ENCODE results near the gene SHMT2.
"Not testable (repeated sequence)": the region's sequence is repeated elsewhere in the genome, so short reads cannot be mapped to it uniquely, and the experiment has no call there.

Gene SHMT2

DNA sequence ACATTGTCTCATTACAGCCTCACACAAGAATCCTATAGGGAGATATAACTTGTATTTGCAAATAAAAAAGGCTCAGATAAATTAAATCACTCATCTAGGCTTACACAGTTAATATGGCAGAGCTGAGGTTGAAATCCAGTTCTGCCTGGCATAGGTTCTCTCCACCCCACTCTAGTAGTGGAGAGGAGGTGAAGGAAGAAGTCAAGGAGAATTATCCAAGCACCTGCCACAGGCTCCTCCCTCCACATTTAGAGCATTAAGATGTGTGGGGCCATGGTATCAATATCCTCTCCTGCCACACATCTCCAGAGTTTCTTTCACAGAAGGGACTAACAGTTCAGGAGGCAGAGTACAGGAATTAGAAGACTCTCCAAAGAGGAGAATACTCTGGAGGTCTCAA lies 44.0 kb downstream of the SHMT2 start:
- ATAC-seq, result no peak
- TF ChIP-seq ZNF70 (CRISPR knock-in tag; IDR thresholded peaks at IDR 0.05) (no peak), ZFP3 (CRISPR knock-in tag; IDR thresholded peaks at IDR 0.05) (no peak)

DNA sequence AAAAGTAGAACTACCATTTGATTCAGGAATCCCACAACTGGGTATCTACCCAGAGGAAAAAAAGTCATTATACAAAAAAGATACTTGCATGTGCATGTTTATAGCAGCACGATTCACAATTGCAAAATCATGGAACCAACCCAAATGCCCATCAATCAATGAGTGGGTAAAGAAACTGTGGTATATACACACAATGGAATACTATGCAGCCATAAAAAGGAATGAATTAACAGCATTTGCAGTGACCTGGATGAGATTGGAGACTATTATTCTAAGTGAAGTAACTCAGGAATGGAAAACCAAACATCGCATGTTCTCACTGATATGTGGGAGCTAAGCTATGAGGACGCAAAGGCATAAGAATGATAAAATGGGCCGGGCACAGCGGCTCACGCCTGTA lies 46.7 kb downstream of the SHMT2 start:
- peak; percentile 89 for TF ChIP-seq ZNF8 (CRISPR knock-in tag; IDR thresholded peaks at IDR 0.05)
- not testable (repeated sequence) for ATAC-seq

DNA sequence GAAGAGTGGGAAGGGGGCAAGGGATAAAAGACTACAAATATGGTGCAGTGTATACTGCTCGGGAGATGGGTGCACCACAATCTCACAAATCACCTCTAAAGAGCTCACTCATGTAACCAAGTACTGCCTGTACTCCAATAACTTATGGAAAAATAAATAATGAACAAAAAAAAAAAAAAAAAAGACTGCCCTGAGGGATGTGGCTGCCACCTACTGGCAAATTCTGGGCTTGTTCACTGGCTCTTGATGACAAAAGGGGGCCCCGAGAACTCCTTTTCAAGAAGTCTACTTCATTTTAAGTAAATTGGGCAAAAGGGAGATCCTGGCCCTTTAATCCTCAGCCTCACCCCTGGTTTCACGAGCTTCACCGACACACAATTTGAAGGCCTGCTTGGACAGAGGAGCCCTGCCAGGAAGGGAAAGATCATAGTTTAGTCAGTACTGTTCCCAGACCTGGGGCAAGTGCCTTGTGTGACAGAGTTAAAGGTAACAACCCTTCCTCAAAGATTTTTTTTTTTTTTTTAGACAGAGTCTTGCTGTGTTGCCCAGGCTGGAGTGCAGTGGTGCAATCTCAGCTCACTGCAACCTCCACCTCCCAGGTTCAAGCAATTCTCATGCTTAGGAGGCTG lies 47.5 kb downstream of the SHMT2 start:
- TF ChIP-seq ZFP3 (CRISPR knock-in tag; IDR thresholded peaks at IDR 0.05) (no peak), ESRRG (CRISPR knock-in tag; IDR thresholded peaks at IDR 0.05) (no peak), ZNF70 (CRISPR knock-in tag; IDR thresholded peaks at IDR 0.05) (no peak)
- TF ChIP-seq, protein P1, sequence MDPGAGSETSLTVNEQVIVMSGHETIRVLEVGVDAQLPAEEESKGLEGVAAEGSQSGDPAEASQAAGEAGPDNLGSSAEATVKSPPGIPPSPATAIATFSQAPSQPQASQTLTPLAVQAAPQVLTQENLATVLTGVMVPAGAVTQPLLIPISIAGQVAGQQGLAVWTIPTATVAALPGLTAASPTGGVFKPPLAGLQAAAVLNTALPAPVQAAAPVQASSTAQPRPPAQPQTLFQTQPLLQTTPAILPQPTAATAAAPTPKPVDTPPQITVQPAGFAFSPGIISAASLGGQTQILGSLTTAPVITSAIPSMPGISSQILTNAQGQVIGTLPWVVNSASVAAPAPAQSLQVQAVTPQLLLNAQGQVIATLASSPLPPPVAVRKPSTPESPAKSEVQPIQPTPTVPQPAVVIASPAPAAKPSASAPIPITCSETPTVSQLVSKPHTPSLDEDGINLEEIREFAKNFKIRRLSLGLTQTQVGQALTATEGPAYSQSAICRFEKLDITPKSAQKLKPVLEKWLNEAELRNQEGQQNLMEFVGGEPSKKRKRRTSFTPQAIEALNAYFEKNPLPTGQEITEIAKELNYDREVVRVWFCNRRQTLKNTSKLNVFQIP (CRISPR knock-in tag; IDR thresholded peaks at IDR 0.05; ENCODE audit: borderline replicate concordance, low read depth), result no peak
- TF ChIP-seq, protein P2, sequence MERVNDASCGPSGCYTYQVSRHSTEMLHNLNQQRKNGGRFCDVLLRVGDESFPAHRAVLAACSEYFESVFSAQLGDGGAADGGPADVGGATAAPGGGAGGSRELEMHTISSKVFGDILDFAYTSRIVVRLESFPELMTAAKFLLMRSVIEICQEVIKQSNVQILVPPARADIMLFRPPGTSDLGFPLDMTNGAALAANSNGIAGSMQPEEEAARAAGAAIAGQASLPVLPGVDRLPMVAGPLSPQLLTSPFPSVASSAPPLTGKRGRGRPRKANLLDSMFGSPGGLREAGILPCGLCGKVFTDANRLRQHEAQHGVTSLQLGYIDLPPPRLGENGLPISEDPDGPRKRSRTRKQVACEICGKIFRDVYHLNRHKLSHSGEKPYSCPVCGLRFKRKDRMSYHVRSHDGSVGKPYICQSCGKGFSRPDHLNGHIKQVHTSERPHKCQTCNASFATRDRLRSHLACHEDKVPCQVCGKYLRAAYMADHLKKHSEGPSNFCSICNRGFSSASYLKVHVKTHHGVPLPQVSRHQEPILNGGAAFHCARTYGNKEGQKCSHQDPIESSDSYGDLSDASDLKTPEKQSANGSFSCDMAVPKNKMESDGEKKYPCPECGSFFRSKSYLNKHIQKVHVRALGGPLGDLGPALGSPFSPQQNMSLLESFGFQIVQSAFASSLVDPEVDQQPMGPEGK (CRISPR knock-in tag; IDR thresholded peaks at IDR 0.05; ENCODE audit: borderline replicate concordance), result no peak
- no peak for ATAC-seq

DNA sequence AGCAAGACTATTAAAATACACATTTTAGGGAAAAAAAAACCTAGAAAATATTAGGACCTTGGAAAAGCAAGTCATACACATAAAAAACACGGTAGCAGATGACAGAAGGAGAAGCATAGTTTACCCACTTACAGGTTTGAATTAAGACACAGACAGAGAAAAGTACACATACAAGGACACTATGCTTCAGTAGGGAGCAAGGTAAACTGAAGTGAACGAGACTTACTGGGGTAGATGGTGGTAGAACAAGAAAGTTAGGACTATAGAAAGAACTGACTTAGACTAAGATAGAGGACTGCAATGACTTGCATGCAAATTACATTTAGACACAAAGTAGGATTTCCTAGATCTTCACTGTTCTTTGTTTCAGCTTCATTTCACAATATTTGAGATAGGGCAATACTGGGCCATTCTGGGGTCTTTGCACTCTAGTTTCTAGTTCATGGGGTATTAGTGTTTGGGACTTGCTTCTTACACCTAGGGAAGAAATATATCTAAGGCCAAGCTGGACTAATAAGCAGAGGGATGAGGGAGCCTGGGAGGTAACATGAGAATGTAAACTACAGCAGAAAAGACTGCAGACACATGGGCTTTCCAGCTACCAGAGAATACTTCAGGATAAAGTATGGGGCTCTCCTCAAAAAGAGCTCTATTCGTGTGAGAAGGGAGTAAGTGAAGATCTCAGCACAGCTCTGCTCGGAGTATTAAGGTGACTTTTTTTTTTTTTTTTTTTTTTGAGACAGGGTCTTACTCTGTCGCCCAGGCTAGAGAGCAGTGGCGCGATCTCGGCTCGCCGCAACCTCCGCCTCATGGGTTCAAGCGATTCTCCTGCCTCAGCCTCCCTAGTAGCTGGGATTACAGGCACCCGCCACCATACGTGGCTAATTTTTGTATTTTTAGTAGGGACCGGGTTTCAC lies 49.2 kb downstream of the SHMT2 start:
- no peak for ATAC-seq
- no peak for TF ChIP-seq ZC3H10 (CRISPR knock-in tag; IDR thresholded peaks at IDR 0.05)
- TF ChIP-seq ARNTL (CRISPR knock-in tag; IDR thresholded peaks at IDR 0.05; ENCODE audit: borderline replicate concordance, low read depth), result no peak
- TF ChIP-seq CSDC2 (CRISPR knock-in tag; IDR thresholded peaks at IDR 0.05), result no peak
- no peak for TF ChIP-seq TOX (CRISPR knock-in tag; IDR thresholded peaks at IDR 0.05; ENCODE audit: borderline replicate concordance)
- TF ChIP-seq ZFP3 (CRISPR knock-in tag; IDR thresholded peaks at IDR 0.05), result no peak
- no peak for TF ChIP-seq ZFP30 (CRISPR knock-in tag; IDR thresholded peaks at IDR 0.05)
- TF ChIP-seq, protein P2 (CRISPR knock-in tag; IDR thresholded peaks at IDR 0.05; ENCODE audit: borderline replicate concordance), result no peak
- no peak for TF ChIP-seq ZNF565 (CRISPR knock-in tag; conservative IDR thresholded peaks at IDR 0.05; ENCODE audit: low read depth)
- TF ChIP-seq, protein P1 (CRISPR knock-in tag; IDR thresholded peaks at IDR 0.05; ENCODE audit: borderline replicate concordance, low read depth), result no peak
- TF ChIP-seq RARB (CRISPR knock-in tag; IDR thresholded peaks at IDR 0.05), result no peak
- no peak for TF ChIP-seq ZNF8 (CRISPR knock-in tag; IDR thresholded peaks at IDR 0.05)
- no peak for TF ChIP-seq SNAI2 (CRISPR knock-in tag; IDR thresholded peaks at IDR 0.05)
- no peak for TF ChIP-seq CSRNP3 (CRISPR knock-in tag; IDR thresholded peaks at IDR 0.05)
- TF ChIP-seq, protein P3, sequence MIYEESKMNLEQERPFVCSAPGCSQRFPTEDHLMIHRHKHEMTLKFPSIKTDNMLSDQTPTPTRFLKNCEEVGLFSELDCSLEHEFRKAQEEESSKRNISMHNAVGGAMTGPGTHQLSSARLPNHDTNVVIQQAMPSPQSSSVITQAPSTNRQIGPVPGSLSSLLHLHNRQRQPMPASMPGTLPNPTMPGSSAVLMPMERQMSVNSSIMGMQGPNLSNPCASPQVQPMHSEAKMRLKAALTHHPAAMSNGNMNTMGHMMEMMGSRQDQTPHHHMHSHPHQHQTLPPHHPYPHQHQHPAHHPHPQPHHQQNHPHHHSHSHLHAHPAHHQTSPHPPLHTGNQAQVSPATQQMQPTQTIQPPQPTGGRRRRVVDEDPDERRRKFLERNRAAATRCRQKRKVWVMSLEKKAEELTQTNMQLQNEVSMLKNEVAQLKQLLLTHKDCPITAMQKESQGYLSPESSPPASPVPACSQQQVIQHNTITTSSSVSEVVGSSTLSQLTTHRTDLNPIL (CRISPR knock-in tag; IDR thresholded peaks at IDR 0.05; ENCODE audit: low read depth), result no peak
- TF ChIP-seq GLIS3 (CRISPR knock-in tag; IDR thresholded peaks at IDR 0.05), result no peak
- TF ChIP-seq PPARA (CRISPR knock-in tag; IDR thresholded peaks at IDR 0.05; ENCODE audit: borderline replicate concordance), result no peak
